ENCODE data around the gene TBC1D9B.
"Not testable (repeated sequence)": the region's sequence is repeated elsewhere in the genome, so short reads cannot be mapped to it uniquely, and the experiment has no call there.

- not testable (repeated sequence) for TF ChIP-seq CTCF (IDR thresholded peaks at IDR 0.05); ZFX (IDR thresholded peaks at IDR 0.05; ENCODE audit: borderline replicate concordance)
Measured at GRCh38 chr5:179834871-179835270, 72.8 kb downstream of the TBC1D9B start.

Measured in 22Rv1 (cell line).